CD4-positive, alpha-beta T cell treated with Interleukin-15 for 1 hour (primary cell): ENCODE results near the gene ANKFN1.

Experiments
- DNase-seq: peaks from one replicate; pipeline ENCODE4 v3.0.0-alpha.2; 2020

ANKFN1 gene

GRCh38 chr17:56521414-56522141, 368.3 kb downstream of the ANKFN1 start:
- DNase-seq: no peak

GRCh38 chr17:56523042-56523441, 369.8 kb downstream of the ANKFN1 start:
- no peak for DNase-seq

- DNase-seq: no peak
These were observed 375.4 kb downstream of the ANKFN1 start for GRCh38 chr17:56528696-56529095.

GRCh38 chr17:56532926-56533325, 379.7 kb downstream of the ANKFN1 start:
- DNase-seq: no peak

- DNase-seq: no peak
These were observed 383.5 kb downstream of the ANKFN1 start for GRCh38 chr17:56536766-56537165.

GRCh38 chr17:56540836-56541235, 387.6 kb downstream of the ANKFN1 start:
- DNase-seq: no peak

- DNase-seq: no peak
These were observed 390.0 kb downstream of the ANKFN1 start for GRCh38 chr17:56543280-56543679.

- no peak for DNase-seq
These were observed 391.8 kb downstream of the ANKFN1 start for GRCh38 chr17:56545106-56545505.

GRCh38 chr17:56545930-56546329, 392.7 kb downstream of the ANKFN1 start:
- no peak for DNase-seq

GRCh38 chr17:56548661-56549060, 395.4 kb downstream of the ANKFN1 start:
- no peak for DNase-seq

- no peak for DNase-seq
These were observed 396.2 kb downstream of the ANKFN1 start for GRCh38 chr17:56549501-56549900.

GRCh38 chr17:56557682-56558081, 404.4 kb downstream of the ANKFN1 start:
- DNase-seq: no peak

- DNase-seq: no peak
These were observed 404.8 kb downstream of the ANKFN1 start for GRCh38 chr17:56558088-56558487.
